Hepatocyte (in vitro differentiated cells): ENCODE measurements around the gene PSG11. TPM values are rescaled to one million over a fixed set of nuclear protein-coding genes. Genes with fewer than 3 reads are reported as not detected.
"Not testable (repeated sequence)": the region's sequence is repeated elsewhere in the genome, so short reads cannot be mapped to it uniquely, and the experiment has no call there.

Source experiments
- DNase-seq: peaks from one replicate; pipeline ENCODE4 v3.0.0-alpha.2; 2016; ENCODE audit warnings: low spot score
- H2AFZ ChIP-seq: fragments of 200-600 bp; sonication (generic); 2 replicates; pipeline ENCODE4 v1.6.0; 2016; ENCODE audit warnings: antibody characterized with exemption, mild to moderate bottlenecking
- H3K27ac ChIP-seq: fragments of 200-600 bp; sonication (generic); 2 replicates; pipeline ENCODE4 v1.5.1; 2016; ENCODE audit warnings: mild to moderate bottlenecking
- H3K27me3 ChIP-seq: fragments of 200-600 bp; sonication (generic); 2 replicates; pipeline ENCODE4 v1.6.1; 2016
- H3K36me3 ChIP-seq: fragments of 200-600 bp; sonication (generic); replicated peaks from 2 replicates; pipeline ENCODE4 v1.5.1; 2016; ENCODE audit warnings: low read depth; ENCODE audit not compliant: insufficient read depth
- H3K4me1 ChIP-seq: fragments of 200-600 bp; sonication (generic); 2 replicates; pipeline ENCODE4 v1.5.1; 2016; ENCODE audit warnings: mild to moderate bottlenecking, moderate library complexity; ENCODE audit not compliant: insufficient read depth
- H3K4me2 ChIP-seq: fragments of 200-600 bp; sonication (generic); 2 replicates; pipeline ENCODE4 v1.6.0; 2016
- H3K4me3 ChIP-seq: fragments of 200-600 bp; sonication (generic); 2 replicates; pipeline ENCODE4 v1.5.1; 2016; ENCODE audit warnings: mild to moderate bottlenecking
- H3K79me2 ChIP-seq: fragments of 200-600 bp; sonication (generic); 2 replicates; pipeline ENCODE4 v1.6.0; 2017; ENCODE audit warnings: mild to moderate bottlenecking
- H3K9me2 ChIP-seq: fragments of 200-600 bp; sonication (generic); replicated peaks from 2 replicates; pipeline ENCODE4 v1.6.0; 2017; ENCODE audit warnings: mild to moderate bottlenecking; ENCODE audit not compliant: insufficient read depth
- H3K9me3 ChIP-seq: fragments of 200-600 bp; sonication (generic); 2 replicates; pipeline ENCODE4 v1.5.1; 2016; ENCODE audit warnings: low read depth, mild to moderate bottlenecking
- H4K20me1 ChIP-seq: fragments of 200-600 bp; sonication (generic); 2 replicates; pipeline ENCODE4 v1.6.0; 2016; ENCODE audit warnings: mild to moderate bottlenecking; ENCODE audit not compliant: insufficient read depth, poor library complexity, severe bottlenecking
- CTCF ChIP-seq: fragments of 200-600 bp; sonication (generic); IDR thresholded peaks from 2 replicates; pipeline ENCODE4 v1.5.1; 2016; ENCODE audit warnings: antibody characterized with exemption, mild to moderate bottlenecking; ENCODE audit not compliant: poor library complexity
- EZH2 ChIP-seq: fragments of 200-600 bp; sonication (generic); IDR thresholded peaks from 2 replicates; pipeline ENCODE4 v1.6.1; 2016; ENCODE audit warnings: antibody characterized with exemption, mild to moderate bottlenecking, borderline replicate concordance
- EZH2phosphoT487 ChIP-seq: fragments of 200-600 bp; sonication (generic); IDR thresholded peaks from one replicate; pipeline ENCODE4 v1.6.1; 2018; ENCODE audit warnings: antibody characterized with exemption, mild to moderate bottlenecking, low read depth, moderate library complexity; ENCODE audit not compliant: unreplicated experiment, severe bottlenecking
- WGBS: methylation state at CpG from one replicate; pipeline ENCODE4 v1.1.6; 2016; ENCODE audit warnings: low lambda C conversion rate; ENCODE audit errors: missing lambda C conversion rate; 5-methylcytosine and 5-hydroxymethylcytosine counted together
- polyA plus RNA-seq: library from polyadenylated mRNA; unstranded; fragments of >200 nt; fragmentation: Nextera tagmentation; extraction: Ambion mirVana; gene quantifications from 2 replicates; pipeline ENCODE4 v1.2.1, GENCODE V29; 2016
- total RNA-seq: library from RNA; depleted of rRNA; stranded (reverse); fragments of >200 nt; gene quantifications from 2 replicates; pipeline ENCODE4 v1.2.3, GENCODE V29; 2014

Gene PSG11
- total and polyA plus RNA-seq, 2 experiments from 2014 or later = not detected

- not testable (repeated sequence) for H3K4me3 ChIP-seq, H2AFZ ChIP-seq, H3K36me3 ChIP-seq, H4K20me1 ChIP-seq, H3K9me2 ChIP-seq, H3K4me1 ChIP-seq, DNase-seq, H3K27ac ChIP-seq, H3K4me2 ChIP-seq, H3K79me2 ChIP-seq, H3K27me3 ChIP-seq, H3K9me3 ChIP-seq
- WGBS = 56% methylated on average over 4 of the region's 4 CpGs
Measured at GRCh38 chr19:43004846-43005245, 21.4 kb downstream of the PSG11 start.

- not testable (repeated sequence) for H3K79me2 ChIP-seq, H3K4me2 ChIP-seq, H3K27me3 ChIP-seq, H3K36me3 ChIP-seq, H2AFZ ChIP-seq, H3K27ac ChIP-seq, H3K9me2 ChIP-seq, H3K4me3 ChIP-seq, H4K20me1 ChIP-seq, DNase-seq, H3K9me3 ChIP-seq, H3K4me1 ChIP-seq
- 100% methylated on average over 1 of the region's 1 CpG for WGBS
Measured at GRCh38 chr19:43003634-43004033, 22.6 kb downstream of the PSG11 start.

GRCh38 chr19:43002948-43003347 is 23.3 kb downstream of the PSG11 start:
- H3K4me3 ChIP-seq, H3K4me1 ChIP-seq, H2AFZ ChIP-seq, H3K36me3 ChIP-seq, DNase-seq, H3K4me2 ChIP-seq, H3K9me3 ChIP-seq, H3K79me2 ChIP-seq, H3K27me3 ChIP-seq, H3K9me2 ChIP-seq, H3K27ac ChIP-seq, H4K20me1 ChIP-seq: not testable (repeated sequence)
- 39% methylated on average over 2 of the region's 2 CpGs for WGBS

- not testable (repeated sequence) for H3K9me2 ChIP-seq, H3K4me2 ChIP-seq, DNase-seq, H3K79me2 ChIP-seq, H3K4me1 ChIP-seq, H3K36me3 ChIP-seq, H3K27ac ChIP-seq, H2AFZ ChIP-seq, H3K4me3 ChIP-seq, H3K27me3 ChIP-seq, H4K20me1 ChIP-seq, H3K9me3 ChIP-seq
- 75% methylated on average over 3 of the region's 3 CpGs for WGBS
Measured at GRCh38 chr19:42996161-42996560, 30.1 kb downstream of the PSG11 start.

GRCh38 chr19:42992029-42992604 is 34.2 kb downstream of the PSG11 start:
- H3K27me3 ChIP-seq, DNase-seq, H3K9me2 ChIP-seq, H3K9me3 ChIP-seq, H3K27ac ChIP-seq, H4K20me1 ChIP-seq, H3K4me1 ChIP-seq, H3K36me3 ChIP-seq, H3K79me2 ChIP-seq, H2AFZ ChIP-seq, H3K4me3 ChIP-seq, H3K4me2 ChIP-seq: not testable (repeated sequence)
- 64% methylated on average over 10 of the region's 10 CpGs for WGBS

- H3K79me2 ChIP-seq = no peaks in the 10 kb centered on the region
- H3K4me3 ChIP-seq = no peak overlapping the region
- no peaks in the 10 kb centered on the region for H3K36me3 ChIP-seq
- no peaks in the 10 kb centered on the region for H3K4me1 ChIP-seq
- no peak for DNase-seq
- no peaks in the 10 kb centered on the region for H3K9me2 ChIP-seq
- no peak overlapping the region for H2AFZ ChIP-seq
- H3K9me3 ChIP-seq = no peaks in the 10 kb centered on the region
- whole genome bisulfite sequencing = 62% methylated on average over 7 of the region's 7 CpGs
- H3K27me3 ChIP-seq = no peaks in the 10 kb centered on the region
- TF ChIP-seq EZH2phosphoT487 (no peak), EZH2 (no peak), CTCF (no peak)
- H3K27ac ChIP-seq = no peak overlapping the region
- no peaks in the 10 kb centered on the region for H4K20me1 ChIP-seq
- no peak overlapping the region for H3K4me2 ChIP-seq
Measured at GRCh38 chr19:42989851-42990250, 36.4 kb downstream of the PSG11 start.

- WGBS = 68% methylated on average over 4 of the region's 4 CpGs
- H3K27ac ChIP-seq, DNase-seq, H3K9me2 ChIP-seq, H4K20me1 ChIP-seq, H3K4me1 ChIP-seq, H3K9me3 ChIP-seq, H3K36me3 ChIP-seq, H3K4me2 ChIP-seq, H3K27me3 ChIP-seq, H3K79me2 ChIP-seq, H2AFZ ChIP-seq, H3K4me3 ChIP-seq: not testable (repeated sequence)
Measured at GRCh38 chr19:42989186-42989585, 37.1 kb downstream of the PSG11 start.

- not testable (repeated sequence) for H3K4me2 ChIP-seq, H3K4me3 ChIP-seq, H3K9me3 ChIP-seq, H3K4me1 ChIP-seq, H2AFZ ChIP-seq, DNase-seq, H3K36me3 ChIP-seq, H3K27me3 ChIP-seq, H3K27ac ChIP-seq, H4K20me1 ChIP-seq, H3K9me2 ChIP-seq, H3K79me2 ChIP-seq
- 56% methylated on average over 1 of the region's 1 CpG for WGBS
Measured at GRCh38 chr19:42988206-42988605, 38.1 kb downstream of the PSG11 start.
